ENCODE measurements around the gene LPP. TPM values are rescaled to one million over a fixed set of nuclear protein-coding genes. Genes with fewer than 3 reads are reported as not detected.

LPP gene
- total and polyA plus RNA-seq, 2 of the 13 experiments (the other 11 are each of a cell fraction or from before 2014, with no cell fraction given) = 19.2 to 29.9 TPM

DNA sequence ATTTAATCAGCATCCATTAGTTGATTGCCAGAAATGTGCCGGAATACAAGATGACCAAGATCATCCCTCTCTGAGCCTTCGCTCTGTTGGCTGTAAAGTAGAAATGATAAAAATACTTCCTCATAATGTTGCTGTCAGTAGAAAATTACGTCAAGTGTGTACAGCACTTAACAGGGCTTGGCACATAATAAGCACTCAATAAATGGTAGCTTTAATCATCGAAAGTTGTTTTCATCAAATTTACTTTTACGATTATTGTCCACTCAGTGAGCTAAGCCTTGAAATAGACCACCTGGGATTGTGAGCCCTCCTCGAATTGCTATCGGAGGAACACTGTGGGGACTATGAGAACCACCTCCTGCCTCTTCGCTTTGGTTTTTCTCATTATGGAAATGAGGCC, 716.5 kb downstream of the LPP start:
- in situ Hi-C loops (cut with HindIII; ENCODE audit: extremely low pct_ligation_motif_present, low pct_unique_long_range_greater_than_20kb) (no loop called here), intact Hi-C loops (cut with micrococcal nuclease; ENCODE audit: unreplicated experiment) (no loop called here)
- Histone ChIP-seq H3K4me1 (ENCODE audit: insufficient read depth, low read length) (no peaks in the 10 kb centered on the region), H3K27ac (ENCODE audit: extremely low read length, insufficient read depth, low read length) (no peak overlapping the region), H3K4me2 (ENCODE audit: low read depth, low read length) (no peak overlapping the region), H3K9me3 (ENCODE audit: low read length) (no peaks in the 10 kb centered on the region), H3K79me2 (ENCODE audit: insufficient read depth, low read length) (no peaks in the 10 kb centered on the region), H3K9ac (ENCODE audit: insufficient read depth, low read depth, low read length) (no peak overlapping the region), H3K36me3 (replicated peaks in 1 of 2; ENCODE audit: control insufficient read depth in 1 of 2, insufficient read depth in 2 of 2, low read length in 2 of 2) (peaks cover 14 to 46% of the 10 kb centered on the region in 2 experiments), H3K4me3 (replicated peaks in 1 of 3; ENCODE audit: insufficient read depth in 1 of 3, low read depth in 2 of 3, low read length in 3 of 3) (no peak overlapping the region), H4K20me1 (ENCODE audit: insufficient read depth, low read length) (no peaks in the 10 kb centered on the region), H2AFZ (ENCODE audit: low read length) (no peak overlapping the region), H3K27me3 (ENCODE audit: control insufficient read depth in 1 of 2, insufficient read depth in 2 of 2, low read length in 2 of 2) (no peaks in the 10 kb centered on the region)
- DNase-seq (ENCODE audit: low spot score) = no peak
- ChIA-PET POLR2A (no interaction called here), CTCF (ENCODE audit: low intra/inter-chr PET ratio, low total read pairs) (no interaction called here)
- TF ChIP-seq NFRKB (IDR thresholded peaks at IDR 0.05) = no peak
- ATAC-seq = no peak
- 97% methylated on average over 8 of the region's 8 CpGs for WGBS (ENCODE audit: low lambda C conversion rate)
- no peak for FAIRE-seq
- BruUV-seq (replicated peaks) = no TSS peak

DNA sequence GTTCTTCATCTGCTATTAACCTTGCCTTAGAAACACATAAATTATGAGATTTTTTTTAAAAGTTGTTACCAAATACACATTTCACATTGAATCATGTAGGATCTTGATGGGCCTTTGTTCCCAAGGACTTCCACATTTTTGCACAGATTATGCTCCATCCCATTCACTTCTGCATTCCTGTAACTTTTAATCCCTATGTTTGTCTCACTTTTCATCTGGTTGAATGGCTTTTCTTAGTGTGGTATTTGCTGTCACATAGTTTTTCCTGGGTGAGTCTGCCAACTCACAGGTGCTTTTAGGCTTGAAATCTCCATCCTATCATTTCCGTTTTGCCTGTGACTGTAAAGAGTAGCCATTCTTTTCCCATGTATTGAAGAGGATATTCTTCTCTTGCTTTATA, 720.6 kb downstream of the LPP start:
- H3K27ac ChIP-seq (ENCODE audit: extremely low read length, insufficient read depth, low read length) = no peak overlapping the region
- H3K27me3 ChIP-seq (ENCODE audit: control insufficient read depth in 1 of 2, insufficient read depth in 2 of 2, low read length in 2 of 2) = no peaks in the 10 kb centered on the region
- ATAC-seq = no peak
- H3K79me2 ChIP-seq (ENCODE audit: insufficient read depth, low read length) = no peaks in the 10 kb centered on the region
- H2AFZ ChIP-seq (ENCODE audit: low read length) = no peak overlapping the region
- no peak overlapping the region for H3K4me3 ChIP-seq (replicated peaks in 1 of 3; ENCODE audit: insufficient read depth in 1 of 3, low read depth in 2 of 3, low read length in 3 of 3)
- POLR2A ChIA-PET = no interaction called here
- H3K4me1 ChIP-seq (ENCODE audit: insufficient read depth, low read length) = no peaks in the 10 kb centered on the region
- DNase-seq (ENCODE audit: low spot score) = no peak
- H3K9me3 ChIP-seq (ENCODE audit: low read length) = no peaks in the 10 kb centered on the region
- no TSS peak for BruUV-seq (replicated peaks)
- in situ Hi-C loops (cut with HindIII; ENCODE audit: extremely low pct_ligation_motif_present, low pct_unique_long_range_greater_than_20kb) (no loop called here), intact Hi-C loops (cut with micrococcal nuclease; ENCODE audit: unreplicated experiment) (no loop called here)
- no peak overlapping the region for H3K4me2 ChIP-seq (ENCODE audit: low read depth, low read length)
- CTCF ChIA-PET (ENCODE audit: low intra/inter-chr PET ratio, low total read pairs) = no interaction called here
- 94% methylated on average over 1 of the region's 1 CpG for WGBS (ENCODE audit: low lambda C conversion rate)
- H4K20me1 ChIP-seq (ENCODE audit: insufficient read depth, low read length) = no peaks in the 10 kb centered on the region
- H3K36me3 ChIP-seq (replicated peaks in 1 of 2; ENCODE audit: control insufficient read depth in 1 of 2, insufficient read depth in 2 of 2, low read length in 2 of 2) = peaks cover 9 to 48% of the 10 kb centered on the region in 2 experiments
- no peak for FAIRE-seq
- H3K9ac ChIP-seq (ENCODE audit: insufficient read depth, low read depth, low read length) = no peak overlapping the region
- TF ChIP-seq MBD4 (IDR thresholded peaks at IDR 0.05; ENCODE audit: borderline replicate concordance, low read length) (no peak), ZSCAN30 (CRISPR knock-in tag; IDR thresholded peaks at IDR 0.05) (no peak), ZNF33A (CRISPR knock-in tag; IDR thresholded peaks at IDR 0.05; ENCODE audit: borderline replicate concordance) (no peak)
- TF ChIP-seq, protein P1, sequence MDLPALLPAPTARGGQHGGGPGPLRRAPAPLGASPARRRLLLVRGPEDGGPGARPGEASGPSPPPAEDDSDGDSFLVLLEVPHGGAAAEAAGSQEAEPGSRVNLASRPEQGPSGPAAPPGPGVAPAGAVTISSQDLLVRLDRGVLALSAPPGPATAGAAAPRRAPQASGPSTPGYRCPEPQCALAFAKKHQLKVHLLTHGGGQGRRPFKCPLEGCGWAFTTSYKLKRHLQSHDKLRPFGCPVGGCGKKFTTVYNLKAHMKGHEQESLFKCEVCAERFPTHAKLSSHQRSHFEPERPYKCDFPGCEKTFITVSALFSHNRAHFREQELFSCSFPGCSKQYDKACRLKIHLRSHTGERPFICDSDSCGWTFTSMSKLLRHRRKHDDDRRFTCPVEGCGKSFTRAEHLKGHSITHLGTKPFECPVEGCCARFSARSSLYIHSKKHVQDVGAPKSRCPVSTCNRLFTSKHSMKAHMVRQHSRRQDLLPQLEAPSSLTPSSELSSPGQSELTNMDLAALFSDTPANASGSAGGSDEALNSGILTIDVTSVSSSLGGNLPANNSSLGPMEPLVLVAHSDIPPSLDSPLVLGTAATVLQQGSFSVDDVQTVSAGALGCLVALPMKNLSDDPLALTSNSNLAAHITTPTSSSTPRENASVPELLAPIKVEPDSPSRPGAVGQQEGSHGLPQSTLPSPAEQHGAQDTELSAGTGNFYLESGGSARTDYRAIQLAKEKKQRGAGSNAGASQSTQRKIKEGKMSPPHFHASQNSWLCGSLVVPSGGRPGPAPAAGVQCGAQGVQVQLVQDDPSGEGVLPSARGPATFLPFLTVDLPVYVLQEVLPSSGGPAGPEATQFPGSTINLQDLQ (CRISPR knock-in tag; IDR thresholded peaks at IDR 0.05) = no peak
- TF ChIP-seq, protein P2, sequence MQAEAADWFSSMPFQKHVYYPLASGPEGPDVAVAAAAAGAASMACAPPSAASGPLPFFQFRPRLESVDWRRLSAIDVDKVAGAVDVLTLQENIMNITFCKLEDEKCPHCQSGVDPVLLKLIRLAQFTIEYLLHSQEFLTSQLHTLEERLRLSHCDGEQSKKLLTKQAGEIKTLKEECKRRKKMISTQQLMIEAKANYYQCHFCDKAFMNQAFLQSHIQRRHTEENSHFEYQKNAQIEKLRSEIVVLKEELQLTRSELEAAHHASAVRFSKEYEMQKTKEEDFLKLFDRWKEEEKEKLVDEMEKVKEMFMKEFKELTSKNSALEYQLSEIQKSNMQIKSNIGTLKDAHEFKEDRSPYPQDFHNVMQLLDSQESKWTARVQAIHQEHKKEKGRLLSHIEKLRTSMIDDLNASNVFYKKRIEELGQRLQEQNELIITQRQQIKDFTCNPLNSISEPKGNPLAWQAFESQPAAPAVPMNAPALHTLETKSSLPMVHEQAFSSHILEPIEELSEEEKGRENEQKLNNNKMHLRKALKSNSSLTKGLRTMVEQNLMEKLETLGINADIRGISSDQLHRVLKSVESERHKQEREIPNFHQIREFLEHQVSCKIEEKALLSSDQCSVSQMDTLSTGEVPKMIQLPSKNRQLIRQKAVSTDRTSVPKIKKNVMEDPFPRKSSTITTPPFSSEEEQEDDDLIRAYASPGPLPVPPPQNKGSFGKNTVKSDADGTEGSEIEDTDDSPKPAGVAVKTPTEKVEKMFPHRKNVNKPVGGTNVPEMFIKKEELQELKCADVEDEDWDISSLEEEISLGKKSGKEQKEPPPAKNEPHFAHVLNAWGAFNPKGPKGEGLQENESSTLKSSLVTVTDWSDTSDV (CRISPR knock-in tag; IDR thresholded peaks at IDR 0.05) = no peak
